T-helper 17 cell (primary cell): ENCODE results near the gene USP24. TPM values are rescaled to one million over a fixed set of nuclear protein-coding genes. Genes with fewer than 3 reads are reported as not detected.

Source experiments
- ATAC-seq: fragments of 150-1000 bp; cut with Tn5 transposase; 2 replicates; pipeline ENCODE4 v1.10.0; 2021; ENCODE audit warnings: mild to moderate bottlenecking, moderate library complexity
- DNase-seq, 3 donors: peaks; one replicate each; pipeline versions ENCODE4 v3.0.0 to v3.0.0-alpha.2; 2020 to 2021
- H3K9me3 ChIP-seq: one replicate; pipeline ENCODE4 v1.7.0; 2013; ENCODE audit warnings: low read length, mild to moderate bottlenecking; ENCODE audit not compliant: control insufficient read depth, poor library complexity, severe bottlenecking
- H3K27ac Mint-ChIP-seq: one replicate; pipeline ENCODE4 v1.8.0; 2022; ENCODE audit warnings: mild to moderate bottlenecking, moderate library complexity, mixed read lengths
- H3K27me3 Mint-ChIP-seq: one replicate; pipeline ENCODE4 v1.8.0; 2022; ENCODE audit warnings: mixed read lengths
- H3K36me3 Mint-ChIP-seq: one replicate; pipeline ENCODE4 v1.8.0; 2022; ENCODE audit warnings: low read depth, mixed read lengths
- H3K4me1 Mint-ChIP-seq: one replicate; pipeline ENCODE4 v1.8.0; 2022; ENCODE audit warnings: mild to moderate bottlenecking, mixed read lengths
- H3K4me3 Mint-ChIP-seq: one replicate; pipeline ENCODE4 v1.8.0; 2022; ENCODE audit warnings: mild to moderate bottlenecking, moderate library complexity, mixed read lengths
- total RNA-seq, 4 donors: library from RNA in 2 of 4; stranded (reverse) in 2 of 4; gene quantifications; one replicate each; pipeline ENCODE4 v1.2.3 and lab custom pipeline; 2022 to 2026

USP24 gene
- total RNA-seq, 2 donors from 2014 or later = 69.5 to 82.9 TPM

GRCh38 chr1:55095095-55095494 is 120.1 kb downstream of the USP24 start:
- Mint-ChIP-seq H3K27me3 (no peaks in the 10 kb centered on the region), H3K4me1 (peaks cover 3% of the 10 kb centered on the region), H3K4me3 (no peak overlapping the region), H3K36me3 (peaks cover 8% of the 10 kb centered on the region), H3K27ac (no peak overlapping the region)
- ATAC-seq (no peak), DNase-seq (no peak)
- H3K9me3 ChIP-seq = no peaks in the 10 kb centered on the region

- no peak for DNase-seq
- Mint-ChIP-seq H3K4me3 (no peak overlapping the region), H3K27me3 (no peaks in the 10 kb centered on the region), H3K27ac (no peak overlapping the region), H3K36me3 (peaks cover 16% of the 10 kb centered on the region), H3K4me1 (peaks cover 6% of the 10 kb centered on the region)
- ATAC-seq = no peak
- no peaks in the 10 kb centered on the region for H3K9me3 ChIP-seq
Measured at GRCh38 chr1:55092475-55092874, 122.7 kb downstream of the USP24 start.

- H3K9me3 ChIP-seq = no peaks in the 10 kb centered on the region
- H3K36me3 Mint-ChIP-seq = peaks cover 16% of the 10 kb centered on the region
- no peak for ATAC-seq
- H3K27me3 Mint-ChIP-seq = no peaks in the 10 kb centered on the region
- no peak overlapping the region for H3K27ac Mint-ChIP-seq
- no peak overlapping the region for H3K4me3 Mint-ChIP-seq
- DNase-seq = no peak
- H3K4me1 Mint-ChIP-seq = peaks cover 8% of the 10 kb centered on the region
Measured at GRCh38 chr1:55089683-55090082, 125.5 kb downstream of the USP24 start.

GRCh38 chr1:55088413-55088812 is 126.8 kb downstream of the USP24 start:
- H3K27ac Mint-ChIP-seq = peak overlapping the region; percentile 64
- H3K4me1 Mint-ChIP-seq = peaks cover 8% of the 10 kb centered on the region
- no peaks in the 10 kb centered on the region for H3K27me3 Mint-ChIP-seq
- H3K9me3 ChIP-seq = no peaks in the 10 kb centered on the region
- ATAC-seq (no peak), DNase-seq (no peak)
- H3K4me3 Mint-ChIP-seq = no peak overlapping the region
- H3K36me3 Mint-ChIP-seq = peaks cover 14% of the 10 kb centered on the region

GRCh38 chr1:55087439-55087838 is 127.7 kb downstream of the USP24 start:
- H3K9me3 ChIP-seq = no peaks in the 10 kb centered on the region
- DNase-seq (no peak), ATAC-seq (no peak)
- peak overlapping the region; percentile 64 for H3K27ac Mint-ChIP-seq
- peaks cover 14% of the 10 kb centered on the region for H3K36me3 Mint-ChIP-seq
- peaks cover 8% of the 10 kb centered on the region for H3K4me1 Mint-ChIP-seq
- H3K27me3 Mint-ChIP-seq = no peaks in the 10 kb centered on the region
- H3K4me3 Mint-ChIP-seq = no peak overlapping the region

- no peaks in the 10 kb centered on the region for H3K27me3 Mint-ChIP-seq
- H3K9me3 ChIP-seq = no peaks in the 10 kb centered on the region
- no peak overlapping the region for H3K4me3 Mint-ChIP-seq
- no peak overlapping the region for H3K27ac Mint-ChIP-seq
- no peak for ATAC-seq
- peaks cover 20% of the 10 kb centered on the region for H3K36me3 Mint-ChIP-seq
- peaks cover 8% of the 10 kb centered on the region for H3K4me1 Mint-ChIP-seq
- no peak for DNase-seq
Measured at GRCh38 chr1:55084257-55084656, 130.9 kb downstream of the USP24 start.

- peaks cover 6% of the 10 kb centered on the region for H3K4me1 Mint-ChIP-seq
- H3K9me3 ChIP-seq = no peaks in the 10 kb centered on the region
- peaks cover 14% of the 10 kb centered on the region for H3K36me3 Mint-ChIP-seq
- peak overlapping the region; percentile 34 for H3K27ac Mint-ChIP-seq
- no peak for DNase-seq
- no peak for ATAC-seq
- H3K4me3 Mint-ChIP-seq = no peak overlapping the region
- H3K27me3 Mint-ChIP-seq = no peaks in the 10 kb centered on the region
Measured at GRCh38 chr1:55081905-55082296, 133.3 kb downstream of the USP24 start.

- Mint-ChIP-seq H3K27me3 (no peaks in the 10 kb centered on the region), H3K4me3 (no peak overlapping the region), H3K36me3 (peaks cover 17% of the 10 kb centered on the region), H3K4me1 (peaks cover 11% of the 10 kb centered on the region), H3K27ac (peak overlapping the region; percentile 34)
- H3K9me3 ChIP-seq = no peaks in the 10 kb centered on the region
- DNase-seq = no peak
- no peak for ATAC-seq
Measured at GRCh38 chr1:55081188-55081904, 133.8 kb downstream of the USP24 start.

- no peak overlapping the region for H3K4me3 Mint-ChIP-seq
- peaks cover 11% of the 10 kb centered on the region for H3K36me3 Mint-ChIP-seq
- H3K27ac Mint-ChIP-seq = no peak overlapping the region
- peaks cover 11% of the 10 kb centered on the region for H3K4me1 Mint-ChIP-seq
- no peak for DNase-seq
- no peaks in the 10 kb centered on the region for H3K27me3 Mint-ChIP-seq
- no peaks in the 10 kb centered on the region for H3K9me3 ChIP-seq
- no peak for ATAC-seq
Measured at GRCh38 chr1:55079651-55080050, 135.5 kb downstream of the USP24 start.

GRCh38 chr1:55078470-55078869 is 136.7 kb downstream of the USP24 start:
- DNase-seq (no peak), ATAC-seq (no peak)
- no peaks in the 10 kb centered on the region for H3K9me3 ChIP-seq
- Mint-ChIP-seq H3K27me3 (no peaks in the 10 kb centered on the region), H3K4me1 (peaks cover 11% of the 10 kb centered on the region), H3K4me3 (no peak overlapping the region), H3K36me3 (peaks cover 11% of the 10 kb centered on the region), H3K27ac (no peak overlapping the region)

- Mint-ChIP-seq H3K36me3 (peaks cover 18% of the 10 kb centered on the region), H3K27ac (no peak overlapping the region), H3K27me3 (no peaks in the 10 kb centered on the region), H3K4me3 (no peak overlapping the region), H3K4me1 (peaks cover 11% of the 10 kb centered on the region)
- ATAC-seq = no peak
- DNase-seq = no peak
- no peaks in the 10 kb centered on the region for H3K9me3 ChIP-seq
Measured at GRCh38 chr1:55076356-55076755, 138.8 kb downstream of the USP24 start.

- no peaks in the 10 kb centered on the region for H3K9me3 ChIP-seq
- no peak for ATAC-seq
- Mint-ChIP-seq H3K4me3 (no peak overlapping the region), H3K27ac (no peak overlapping the region), H3K36me3 (peaks cover 25% of the 10 kb centered on the region), H3K27me3 (no peaks in the 10 kb centered on the region), H3K4me1 (peaks cover 21% of the 10 kb centered on the region)
- no peak for DNase-seq
Measured at GRCh38 chr1:55074455-55074854, 140.7 kb downstream of the USP24 start.

GRCh38 chr1:55073187-55073916 is 141.8 kb downstream of the USP24 start:
- DNase-seq (no peak), ATAC-seq (no peak)
- no peaks in the 10 kb centered on the region for H3K27me3 Mint-ChIP-seq
- peaks cover 17% of the 10 kb centered on the region for H3K4me1 Mint-ChIP-seq
- H3K36me3 Mint-ChIP-seq = peaks cover 28% of the 10 kb centered on the region
- H3K9me3 ChIP-seq = no peaks in the 10 kb centered on the region
- H3K4me3 Mint-ChIP-seq = no peak overlapping the region
- no peak overlapping the region for H3K27ac Mint-ChIP-seq

GRCh38 chr1:55071477-55071876 is 143.7 kb downstream of the USP24 start:
- Mint-ChIP-seq H3K36me3 (peaks cover 30% of the 10 kb centered on the region), H3K4me1 (peaks cover 13% of the 10 kb centered on the region), H3K4me3 (no peak overlapping the region), H3K27ac (peak overlapping the region; percentile 19), H3K27me3 (no peaks in the 10 kb centered on the region)
- DNase-seq (no peak), ATAC-seq (no peak)
- no peaks in the 10 kb centered on the region for H3K9me3 ChIP-seq
